Ovary (tissue), 9 donors: ENCODE data around the gene CFAP61. TPM values are rescaled to one million over a fixed set of nuclear protein-coding genes. Genes with fewer than 3 reads are reported as not detected.
"Not testable (repeated sequence)": the region's sequence is repeated elsewhere in the genome, so short reads cannot be mapped to it uniquely, and the experiment has no call there.

Source experiments
- DNase-seq, 5 donors: peaks; one replicate each; pipeline ENCODE4 v3.0.0-alpha.2; 2019 to 2020
- H3K27ac ChIP-seq, 2 donors: fragments of 200-600 bp; one replicate each; pipeline versions ENCODE4 v1.5.1 to v1.8.0; 2019 to 2022
- H3K27me3 ChIP-seq: fragments of 200-600 bp; one replicate; pipeline ENCODE4 v1.8.0; 2022
- H3K36me3 ChIP-seq: fragments of 200-600 bp; sonication (generic); one replicate; pipeline ENCODE4 v1.5.1; 2019
- H3K4me1 ChIP-seq: one replicate; pipeline ENCODE4 v1.8.1; 2013; ENCODE audit warnings: mild to moderate bottlenecking, moderate library complexity; ENCODE audit not compliant: insufficient read depth
- H3K4me3 ChIP-seq: fragments of 200-600 bp; sonication (generic); one replicate; pipeline ENCODE4 v1.5.1; 2017
- H3K9me3 ChIP-seq, 2 donors: fragments of 200-600 bp in 1 of 2; sonication (generic) in 1 of 2; one replicate each; pipeline versions ENCODE4 v1.5.1 to v1.8.1; 2013 to 2019; ENCODE audit warnings: mild to moderate bottlenecking in 1 of 2, moderate library complexity in 1 of 2
- CTCF ChIP-seq, 3 donors: fragments of 450-650 bp in 2 of 3; fragments of 200-600 bp in 1 of 3; IDR thresholded peaks; one replicate each; pipeline versions ENCODE4 v1.5.1 to v1.8.0; 2016 to 2022; ENCODE audit warnings: antibody characterized with exemption in 3 of 3, mild to moderate bottlenecking in 1 of 3
- EP300 ChIP-seq: sonication (generic); formaldehyde crosslinking; IDR thresholded peaks from one replicate; pipeline ENCODE4 v1.6.1; 2017; ENCODE audit warnings: antibody characterized with exemption
- POLR2A ChIP-seq: fragments of 450-650 bp; IDR thresholded peaks from one replicate; pipeline ENCODE4 v1.6.1; 2017; ENCODE audit warnings: antibody characterized with exemption, mild to moderate bottlenecking, moderate library complexity
- WGBS, 3 donors: extraction: QIAGEN DNeasy Blood & Tissue Kit in 1 of 3; methylation state at CpG; one replicate each; pipeline versions ENCODE4 v1.1.5 to v1.1.7; 2013 to 2017; 5-methylcytosine and 5-hydroxymethylcytosine counted together
- intact Hi-C, 4 donors: fragments of 100-400 bp; cut with DNase I; formaldehyde crosslinking; loops; one replicate each; pipeline versions ENCODE4 v1.11.0 to v1.15.1; 2022 to 2023
- polyA plus RNA-seq, 2 donors: library from polyadenylated mRNA; stranded (reverse); fragments of 200-250 nt in 1 of 2; fragments of 350-450 nt in 1 of 2; fragmentation: Illumina TruSeq in 1 of 2; extraction: RNeasy Lipid Tissue Mini Kit (QIAGEN cat#74804) in 1 of 2; gene quantifications; one replicate each; pipeline ENCODE4 v1.2.3, GENCODE V29; 2013 to 2014
- total RNA-seq, 7 donors: library from RNA; depleted of rRNA in 2 of 7; stranded (reverse); fragments of >200 nt in 2 of 7; fragmentation: NEBNext Ultra II Directional in 3 of 7; extraction: Animal tissue kit (Norgen Biotek cat#: 25700) in 3 of 7; gene quantifications; one replicate each; pipeline versions ENCODE4 v1.1.0 to v1.2.4, GENCODE V29; 2016 to 2023
- donor health status: DM: no; HTN: no; CAD: no; lungs with moderate emphysema.
- donor health status: DM: no; HTN: no; CAD: no.
- donor health status: Bipolar disorder and iron deficiency.
- donor health status: DM: yes; HTN: yes; CAD: no.
- donor health status: DM: no; HTN: no; CAD: no.
- donor health status: DM: yes; HTN: yes; CAD: no.

Gene CFAP61
- total and polyA plus RNA-seq, 9 donors, result 0.12 to 13.1 (median 0.96) TPM; not detected in 1

- DNase-seq, result no peak
- H3K4me3 ChIP-seq, result no peak overlapping the region
- no peaks in the 10 kb centered on the region for H3K4me1 ChIP-seq
- TF ChIP-seq EP300 (no peak), CTCF (IDR thresholded peaks at IDR 0.05) (no peak), POLR2A (no peak)
- no peaks in the 10 kb centered on the region for H3K9me3 ChIP-seq
- WGBS, 3 donors, result 71 to 81% (median 80%) methylated on average over 4 of the region's 4 CpGs
- H3K27me3 ChIP-seq, result no peaks in the 10 kb centered on the region
- no peak overlapping the region for H3K27ac ChIP-seq
- intact Hi-C loops, result no loop called here
- no peaks in the 10 kb centered on the region for H3K36me3 ChIP-seq
Observed at GRCh38 chr20:20235681-20236080, 183.3 kb downstream of the CFAP61 start.

DNA sequence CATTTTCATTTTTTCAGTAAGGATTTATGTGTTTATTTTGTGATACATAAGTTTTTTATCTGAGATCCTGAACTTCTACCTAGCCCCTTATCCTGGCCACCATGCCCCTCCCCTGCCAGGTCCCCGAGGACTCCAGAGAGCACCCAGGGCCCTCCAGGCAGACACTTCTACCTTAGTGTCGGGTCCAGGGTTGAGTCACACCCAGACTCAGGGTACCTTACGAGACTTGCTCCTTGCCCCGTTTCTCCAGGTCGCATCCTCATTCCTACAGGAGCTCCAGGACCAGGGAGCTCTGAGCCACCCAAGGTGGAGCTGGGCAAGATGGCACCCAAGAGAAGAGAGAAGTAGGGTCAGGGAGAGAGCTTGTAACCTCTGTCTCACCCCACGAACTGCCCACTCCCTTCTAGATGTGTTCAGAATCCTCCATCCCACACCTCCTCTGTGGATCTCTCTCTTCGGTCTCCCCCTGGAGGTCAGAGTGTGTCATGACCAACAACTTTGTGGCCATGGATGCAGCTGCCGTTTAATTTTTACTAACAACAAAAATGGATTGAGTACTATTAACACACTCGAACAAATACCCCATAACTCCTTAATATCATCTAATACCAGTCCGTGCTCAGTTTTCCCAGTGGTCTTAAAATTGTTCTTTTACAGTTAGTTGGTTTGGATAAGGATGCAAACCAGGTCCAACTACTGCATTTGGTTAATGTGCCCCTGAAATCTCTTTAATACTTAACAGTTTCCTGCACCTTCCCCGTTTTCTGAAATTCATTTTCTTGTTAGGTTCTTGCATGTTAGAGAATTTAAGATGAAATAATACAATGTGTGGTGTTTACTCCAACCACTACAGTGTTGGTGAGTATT lies 185.0 kb downstream of the CFAP61 start:
- no peaks in the 10 kb centered on the region for H3K27me3 ChIP-seq
- DNase-seq, result no peak
- no peak overlapping the region for H3K4me3 ChIP-seq
- intact Hi-C loops, result no loop called here
- no peak for TF ChIP-seq POLR2A
- TF ChIP-seq CTCF (IDR thresholded peaks at IDR 0.05), result no peak
- no peak for TF ChIP-seq EP300
- H3K4me1 ChIP-seq, result no peaks in the 10 kb centered on the region
- 45 to 50% (median 46%) methylated on average over 11 of the region's 11 CpGs for WGBS, 3 donors
- no peak overlapping the region for H3K27ac ChIP-seq
- H3K36me3 ChIP-seq, result no peaks in the 10 kb centered on the region
- H3K9me3 ChIP-seq, result no peaks in the 10 kb centered on the region

- TF ChIP-seq EP300 (no peak), CTCF (IDR thresholded peaks at IDR 0.05) (no peak), POLR2A (no peak)
- no peaks in the 10 kb centered on the region for H3K27me3 ChIP-seq
- no peaks in the 10 kb centered on the region for H3K36me3 ChIP-seq
- no peak overlapping the region for H3K27ac ChIP-seq
- H3K4me3 ChIP-seq, result no peak overlapping the region
- WGBS, 3 donors, result 79 to 86% (median 81%) methylated on average over 1 of the region's 1 CpG
- no peaks in the 10 kb centered on the region for H3K4me1 ChIP-seq
- no peak for DNase-seq
- intact Hi-C loops, result no loop called here
- H3K9me3 ChIP-seq, result no peaks in the 10 kb centered on the region
Observed at GRCh38 chr20:20241976-20242375, 189.6 kb downstream of the CFAP61 start.

GRCh38 chr20:20244384-20244783 lies 192.1 kb downstream of the CFAP61 start:
- H3K4me1 ChIP-seq, H3K36me3 ChIP-seq, H3K4me3 ChIP-seq, H3K27me3 ChIP-seq, H3K27ac ChIP-seq, H3K9me3 ChIP-seq, DNase-seq, intact Hi-C loops: not testable (repeated sequence)
- WGBS, 3 donors, result 74 to 85% (median 76%) methylated on average over 1 of the region's 1 CpG

DNA sequence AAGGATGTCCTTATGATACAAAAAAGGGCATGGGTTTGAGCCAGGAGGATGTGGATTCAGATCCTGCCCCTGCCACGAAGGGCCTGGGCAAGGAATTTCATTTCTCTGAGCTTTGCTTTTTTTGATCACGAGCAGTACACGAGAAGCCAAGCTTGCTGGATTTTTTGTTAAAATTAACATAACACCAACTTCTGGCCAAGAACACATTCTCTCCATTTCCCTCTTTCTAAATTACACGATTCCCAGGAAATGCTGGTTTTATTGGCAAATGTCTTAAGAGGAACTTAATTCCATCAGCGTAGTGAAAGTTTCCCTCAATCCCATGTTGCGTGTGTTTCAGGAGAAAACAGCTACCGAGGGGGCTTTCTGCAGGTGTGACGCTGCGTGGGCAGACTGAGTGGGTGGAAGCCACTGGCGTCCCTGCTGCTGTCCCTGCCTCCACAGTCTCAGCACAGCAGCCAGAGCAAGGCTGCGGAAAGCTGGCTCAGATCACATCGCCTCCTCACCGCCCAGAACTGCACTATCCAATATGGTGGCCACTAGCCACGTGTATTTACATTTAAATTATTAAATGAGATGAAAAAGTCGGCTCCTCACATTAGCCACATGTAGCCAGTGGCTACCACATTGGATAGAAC lies 194.8 kb downstream of the CFAP61 start:
- Histone ChIP-seq H3K36me3 (no peaks in the 10 kb centered on the region), H3K27ac (no peak overlapping the region), H3K9me3 (no peaks in the 10 kb centered on the region), H3K4me1 (no peaks in the 10 kb centered on the region), H3K27me3 (no peaks in the 10 kb centered on the region), H3K4me3 (no peak overlapping the region)
- TF ChIP-seq EP300 (no peak), CTCF (IDR thresholded peaks at IDR 0.05) (no peak), POLR2A (no peak)
- 73 to 81% (median 76%) methylated on average over 15 of the region's 15 CpGs for WGBS, 3 donors
- intact Hi-C loops, result no loop called here
- DNase-seq, result no peak
